Esophagus squamous epithelium (tissue), 5 donors: Measurements from ENCODE around the gene SULT2B1. TPM values are rescaled to one million over a fixed set of nuclear protein-coding genes. Genes with fewer than 3 reads are reported as not detected.

Source experiments
- DNase-seq: peaks from one replicate; lab custom pipeline; 2025; lab: John Stamatoyannopoulos, UW
- H3K27ac ChIP-seq, 4 donors: fragments of 200-600 bp; sonication (generic); one replicate each; pipeline ENCODE4 v1.5.1; 2016 to 2019; ENCODE audit warnings: mild to moderate bottlenecking in 1 of 4
- H3K27me3 ChIP-seq, 4 donors: fragments of 200-600 bp; sonication (generic); 1 replicate in 3 of 4; 2 replicates in 1 of 4; pipeline versions ENCODE4 v1.5.1 to v1.6.0; 2017 to 2021; ENCODE audit warnings: antibody characterized with exemption in 1 of 4
- H3K36me3 ChIP-seq, 3 donors: fragments of 200-600 bp; sonication (generic); one replicate each; pipeline ENCODE4 v1.5.1; 2016 to 2019
- H3K4me1 ChIP-seq, 3 donors: fragments of 200-600 bp; sonication (generic); one replicate each; pipeline ENCODE4 v1.5.1; 2017 to 2019
- H3K4me3 ChIP-seq, 4 donors: fragments of 200-600 bp; sonication (generic); 1 replicate in 3 of 4; 2 replicates in 1 of 4; pipeline ENCODE4 v1.5.1; 2016 to 2019; ENCODE audit warnings: mild to moderate bottlenecking in 2 of 4, moderate library complexity in 1 of 4
- H3K9me3 ChIP-seq, 3 donors: fragments of 200-600 bp; sonication (generic); one replicate each; pipeline ENCODE4 v1.5.1; 2016 to 2019
- POLR2A ChIP-seq, 4 donors: fragments of 450-650 bp; IDR thresholded peaks; one replicate each; pipeline ENCODE4 v1.6.1; 2017; ENCODE audit warnings: antibody characterized with exemption in 4 of 4, mild to moderate bottlenecking in 4 of 4, moderate library complexity in 3 of 4
- WGBS, 2 donors: methylation state at CpG; one replicate each; pipeline ENCODE4 v1.1.5; 2018; 5-methylcytosine and 5-hydroxymethylcytosine counted together
- intact Hi-C: fragments of 100-400 bp; cut with DNase I; formaldehyde crosslinking; loops from one replicate; pipeline ENCODE4 v1.15.0; 2022
- total RNA-seq, 4 donors: library from RNA; depleted of rRNA; stranded (reverse); fragments of >200 nt; gene quantifications; one replicate each; pipeline ENCODE4 v1.1.0, GENCODE V29; 2016
- TF ChIP-seq, protein P1 (sequence below), 6 experiments: fragments of 450-650 bp in 4 of 6; fragments of 200-600 bp in 2 of 6; sonication (generic) in 2 of 6; IDR thresholded peaks; one replicate each; pipeline ENCODE4 v1.5.1; 2016 to 2019; ENCODE audit warnings: antibody characterized with exemption in 6 of 6, mild to moderate bottlenecking in 4 of 6, moderate library complexity in 4 of 6
- donor health status: DM: yes; HTN: yes; CAD: no.

Gene SULT2B1
- total RNA-seq, 4 donors from 2014 or later, result 84.8 to 253 (median 150) TPM

DNA sequence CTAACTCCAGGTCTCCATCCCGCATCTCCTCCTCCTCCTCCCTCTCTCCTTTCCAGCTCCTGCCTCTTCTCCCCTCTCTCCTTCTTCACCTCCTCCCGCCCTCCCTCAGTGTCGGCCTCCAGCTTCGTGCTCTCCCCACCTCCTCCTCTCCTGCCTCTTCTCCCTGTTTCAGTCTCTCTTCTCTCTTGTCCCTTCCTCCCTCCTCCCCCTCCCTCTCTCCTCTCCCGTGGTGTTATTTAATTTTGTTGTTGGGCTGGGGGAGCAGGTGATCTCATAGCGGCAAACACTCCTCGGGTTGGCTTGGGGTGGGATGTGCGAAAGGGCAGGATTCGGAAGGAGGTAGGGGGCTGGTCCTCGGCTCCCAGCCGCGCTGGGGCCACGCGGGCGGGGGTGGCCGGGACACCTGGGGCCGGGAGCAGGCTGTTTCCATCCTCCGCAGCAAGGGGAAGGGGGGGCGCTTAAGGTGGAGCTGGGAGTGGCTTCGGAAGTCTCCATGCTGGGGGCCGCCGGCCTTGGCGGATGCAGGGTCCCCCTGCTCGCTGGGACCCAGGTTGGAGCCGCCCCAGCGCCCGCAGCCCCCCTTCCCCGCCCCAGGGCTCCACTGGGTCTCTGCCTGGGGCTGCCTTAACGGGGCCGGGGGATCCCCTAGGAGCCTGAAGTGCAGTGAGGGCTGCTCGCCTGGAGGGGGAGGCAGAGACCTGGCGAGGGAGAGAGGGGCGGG, 94.2 kb downstream of the SULT2B1 start, which contains the start of gene CA11:
Gene CA11, minus strand, starts transcription at position 187 of the 721 bp plus-strand sequence. CDS start 555 bp downstream, outside the sequence.
- DNase-seq, result no peak
- TF ChIP-seq, protein P1, sequence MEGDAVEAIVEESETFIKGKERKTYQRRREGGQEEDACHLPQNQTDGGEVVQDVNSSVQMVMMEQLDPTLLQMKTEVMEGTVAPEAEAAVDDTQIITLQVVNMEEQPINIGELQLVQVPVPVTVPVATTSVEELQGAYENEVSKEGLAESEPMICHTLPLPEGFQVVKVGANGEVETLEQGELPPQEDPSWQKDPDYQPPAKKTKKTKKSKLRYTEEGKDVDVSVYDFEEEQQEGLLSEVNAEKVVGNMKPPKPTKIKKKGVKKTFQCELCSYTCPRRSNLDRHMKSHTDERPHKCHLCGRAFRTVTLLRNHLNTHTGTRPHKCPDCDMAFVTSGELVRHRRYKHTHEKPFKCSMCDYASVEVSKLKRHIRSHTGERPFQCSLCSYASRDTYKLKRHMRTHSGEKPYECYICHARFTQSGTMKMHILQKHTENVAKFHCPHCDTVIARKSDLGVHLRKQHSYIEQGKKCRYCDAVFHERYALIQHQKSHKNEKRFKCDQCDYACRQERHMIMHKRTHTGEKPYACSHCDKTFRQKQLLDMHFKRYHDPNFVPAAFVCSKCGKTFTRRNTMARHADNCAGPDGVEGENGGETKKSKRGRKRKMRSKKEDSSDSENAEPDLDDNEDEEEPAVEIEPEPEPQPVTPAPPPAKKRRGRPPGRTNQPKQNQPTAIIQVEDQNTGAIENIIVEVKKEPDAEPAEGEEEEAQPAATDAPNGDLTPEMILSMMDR (IDR thresholded peaks at IDR 0.05), result peak; percentile 90 to 97 (median 92)
- peak in 1 of 4 donors; percentile 58 for TF ChIP-seq POLR2A (IDR thresholded peaks at IDR 0.05)
- peak within 1 kb of the TSS; percentile 34 to 80 (median 60) for H3K4me3 ChIP-seq
- 0 to 2% methylated on average over 6 to 7 of the region's 33 CpGs for WGBS, 2 donors
- H3K27ac ChIP-seq, result peak within 1 kb of the TSS; percentile 85 to 94 (median 91)
- peaks cover 7 to 45% (median 18%) of the 10 kb centered on the region in 3 donors for H3K4me1 ChIP-seq
- intact Hi-C loops, result no loop called here
- H3K9me3 ChIP-seq, result no peaks in the 10 kb centered on the region
- no peaks in the 10 kb centered on the region for H3K27me3 ChIP-seq
- no peaks in the 10 kb centered on the region for H3K36me3 ChIP-seq

DNA sequence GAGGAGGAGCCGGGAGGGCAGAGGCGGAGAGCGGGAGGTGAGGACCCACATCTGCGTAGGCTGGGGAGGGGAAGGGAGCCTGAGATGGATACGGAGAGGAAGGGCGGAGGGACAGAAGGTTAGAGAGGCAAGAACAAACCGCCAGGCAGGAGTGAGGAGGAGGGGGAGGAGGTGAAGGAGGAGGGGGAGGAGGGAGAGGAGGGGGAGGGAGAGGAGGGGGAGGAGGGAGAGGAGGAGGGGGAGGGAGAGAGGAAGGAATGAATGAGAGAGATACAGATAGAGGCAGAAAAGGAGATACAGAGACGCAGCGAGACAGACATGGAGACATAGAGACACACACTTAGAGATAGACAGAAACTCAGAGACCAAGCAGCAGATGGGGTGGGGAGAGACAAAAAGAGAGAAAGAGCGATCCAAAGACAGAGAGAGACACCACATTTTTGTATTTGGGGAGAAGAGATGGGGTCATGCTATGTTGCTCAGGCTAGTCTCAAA, 94.8 kb downstream of the SULT2B1 start:
- H3K4me3 ChIP-seq, result peak overlapping the region; percentile 34 to 80 (median 60)

DNA sequence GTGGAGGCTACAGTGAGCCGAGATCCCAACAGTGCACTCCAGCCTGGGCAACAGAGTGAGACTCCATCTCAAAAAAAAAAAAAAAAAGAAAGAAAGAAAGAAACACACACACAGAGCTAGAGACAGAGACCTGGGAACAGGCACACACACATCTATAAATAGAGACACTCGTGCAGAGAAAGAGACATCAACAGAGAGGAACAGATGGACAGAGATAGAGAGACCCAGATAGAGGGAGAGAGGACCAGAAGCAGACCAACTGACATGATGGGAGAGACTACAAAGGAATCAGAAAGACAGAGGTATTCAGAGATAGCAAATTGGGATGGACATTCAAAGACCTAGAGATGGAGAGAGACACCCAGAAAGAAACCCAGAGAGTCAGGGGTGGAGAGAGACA, 96.2 kb downstream of the SULT2B1 start:
- no peaks in the 10 kb centered on the region for H3K27me3 ChIP-seq
- no peaks in the 10 kb centered on the region for H3K9me3 ChIP-seq
- WGBS, 2 donors, result 73 to 81% methylated on average over 2 of the region's 2 CpGs
- H3K27ac ChIP-seq, result no peak overlapping the region
- H3K4me3 ChIP-seq, result no peak overlapping the region
- H3K4me1 ChIP-seq, result peaks cover 7 to 45% (median 18%) of the 10 kb centered on the region in 3 donors
- TF ChIP-seq, protein P1 (IDR thresholded peaks at IDR 0.05), result no peak
- no peak for TF ChIP-seq POLR2A (IDR thresholded peaks at IDR 0.05)
- no peak for DNase-seq
- intact Hi-C loops, result no loop called here
- H3K36me3 ChIP-seq, result no peaks in the 10 kb centered on the region

More for the DNA sequence above, 94.8 kb downstream of the SULT2B1 start:
- peaks cover 7 to 45% (median 18%) of the 10 kb centered on the region in 3 donors for H3K4me1 ChIP-seq
- no peaks in the 10 kb centered on the region for H3K9me3 ChIP-seq
- H3K27me3 ChIP-seq, result no peaks in the 10 kb centered on the region
- WGBS, 2 donors, result 9 to 12% methylated on average over 7 to 9 of the region's 10 CpGs
- peak overlapping the region; percentile 85 to 94 (median 91) for H3K27ac ChIP-seq
- TF ChIP-seq, protein P1 (IDR thresholded peaks at IDR 0.05), result no peak
- no peak for TF ChIP-seq POLR2A (IDR thresholded peaks at IDR 0.05)
- DNase-seq, result no peak
- intact Hi-C loops, result no loop called here
- H3K36me3 ChIP-seq, result no peaks in the 10 kb centered on the region

Other genes with a start within 250 kb of the SULT2B1 start
- 10 to 100 TPM in 1 of 4 donors, 1 to 10 TPM in 3; 2.0 to 23.7 (median 6.0) TPM for gene EMP3, start 226.6 kb upstream of the SULT2B1 start, total RNA-seq
- 1 to 10 TPM; 3.2 to 9.3 (median 6.2) TPM for gene TMEM143, start 188.2 kb upstream of the SULT2B1 start, total RNA-seq
- gene SYNGR4, start 187.8 kb upstream of the SULT2B1 start, total RNA-seq, result not detected
- gene KDELR1, start 160.6 kb upstream of the SULT2B1 start, total RNA-seq, result 10 to 100 TPM; 63.5 to 87.4 (median 70.2) TPM
- gene GRIN2D, start 158.5 kb upstream of the SULT2B1 start, total RNA-seq, result under 1 TPM; 0.09 to 0.47 (median 0.15) TPM
- 10 to 100 TPM; 33.0 to 43.9 (median 34.6) TPM for gene GRWD1, start 106.2 kb upstream of the SULT2B1 start, total RNA-seq
- 1 to 10 TPM in 1 of 4 donors, under 1 TPM in 3; 0.57 to 1.3 (median 0.92) TPM for gene KCNJ14, start 96.6 kb upstream of the SULT2B1 start, total RNA-seq
- gene CYTH2, start 82.8 kb upstream of the SULT2B1 start, total RNA-seq, result 100 to 1,000 TPM in 1 of 4 donors, 10 to 100 TPM in 3; 40.8 to 101 (median 47.8) TPM
- gene LMTK3, start 40.3 kb upstream of the SULT2B1 start, total RNA-seq, result 1 to 10 TPM; 2.1 to 7.8 (median 2.8) TPM
- 1 to 10 TPM in 3 of 4 donors, not detected in 1; 1.3 to 1.7 (median 1.4) TPM for gene SPACA4, start 54.6 kb downstream of the SULT2B1 start, total RNA-seq
- 10 to 100 TPM in 1 of 4 donors, 1 to 10 TPM in 3; 3.1 to 12.3 (median 8.6) TPM for gene FAM83E, start 62.9 kb downstream of the SULT2B1 start, total RNA-seq
- 1,000 to 10,000 TPM; 1,870 to 2,808 (median 2,491) TPM for gene RPL18, start 67.0 kb downstream of the SULT2B1 start, total RNA-seq
- 10 to 100 TPM in 2 of 4 donors, 1 to 10 TPM in 2; 7.0 to 10.9 (median 9.7) TPM for gene SPHK2, start 67.3 kb downstream of the SULT2B1 start, total RNA-seq
- 10 to 100 TPM in 3 of 4 donors, 1 to 10 TPM in 1; 4.2 to 16.2 (median 11.7) TPM for gene DBP, start 85.2 kb downstream of the SULT2B1 start, total RNA-seq
- gene CA11, start 94.0 kb downstream of the SULT2B1 start, total RNA-seq, result 1 to 10 TPM; 1.4 to 6.9 (median 5.2) TPM
- under 1 TPM in 1 of 4 donors, not detected in 3; 0.57 TPM for gene NTN5, start 120.8 kb downstream of the SULT2B1 start, total RNA-seq
- 100 to 1,000 TPM in 1 of 4 donors, 10 to 100 TPM in 3; 12.2 to 125 (median 38.5) TPM for gene FUT2, start 143.8 kb downstream of the SULT2B1 start, total RNA-seq
- gene MAMSTR, start 167.6 kb downstream of the SULT2B1 start, total RNA-seq, result 1 to 10 TPM in 1 of 4 donors, under 1 TPM in 1, not detected in 2; 0.57 to 2.0 TPM
- gene RASIP1, start 188.4 kb downstream of the SULT2B1 start, total RNA-seq, result 1 to 10 TPM; 4.0 to 9.6 (median 6.5) TPM
- 10 to 100 TPM in 1 of 4 donors, 1 to 10 TPM in 2, not detected in 1; 2.3 to 56.0 (median 5.0) TPM for gene IZUMO1, start 194.7 kb downstream of the SULT2B1 start, total RNA-seq
- 1 to 10 TPM; 3.4 to 6.3 (median 4.8) TPM for gene FUT1, start 200.5 kb downstream of the SULT2B1 start, total RNA-seq
- not detected for gene FGF21, start 203.4 kb downstream of the SULT2B1 start, total RNA-seq